GM06990 (cell line): ENCODE measurements around the gene PCLAF.
"Not testable (repeated sequence)": the region's sequence is repeated elsewhere in the genome, so short reads cannot be mapped to it uniquely, and the experiment has no call there.

Source experiments
- DNase-seq: peaks from one replicate; pipeline ENCODE4 v3.0.0-alpha.2; 2011; ENCODE audit not compliant: insufficient read length; ENCODE audit errors: extremely low read depth
- H3K27me3 ChIP-seq: replicated peaks from 2 replicates; pipeline ENCODE4 v1.6.0; 2011; ENCODE audit warnings: low read length; ENCODE audit not compliant: control insufficient read depth, insufficient read depth
- H3K36me3 ChIP-seq: 2 replicates; pipeline ENCODE4 v1.5.1; 2011; ENCODE audit warnings: low read length; ENCODE audit not compliant: control insufficient read depth, insufficient read depth
- H3K4me3 ChIP-seq: replicated peaks from 2 replicates; pipeline ENCODE4 v1.5.1; 2011; ENCODE audit warnings: low read depth, mild to moderate bottlenecking, control low read depth, low read length
- TF ChIP-seq, protein P1 (sequence below): IDR thresholded peaks from 2 replicates; pipeline ENCODE4 v1.5.1; 2011; ENCODE audit warnings: low read length, control low read depth, mild to moderate bottlenecking, inconsistent platforms; ENCODE audit not compliant: insufficient read depth, poor library complexity, severe bottlenecking

PCLAF gene

GRCh38 chr15:64373360-64373759 lies 7.9 kb downstream of the PCLAF start:
- H3K36me3 ChIP-seq, result peaks cover 5% of the 10 kb centered on the region

GRCh38 chr15:64371383-64371782 lies 9.9 kb downstream of the PCLAF start:
- H3K27me3 ChIP-seq, H3K4me3 ChIP-seq, H3K36me3 ChIP-seq, DNase-seq: not testable (repeated sequence)

More at GRCh38 chr15:64373360-64373759, 7.9 kb downstream of the PCLAF start:
- H3K27me3 ChIP-seq, result no peaks in the 10 kb centered on the region
- TF ChIP-seq, protein P1, sequence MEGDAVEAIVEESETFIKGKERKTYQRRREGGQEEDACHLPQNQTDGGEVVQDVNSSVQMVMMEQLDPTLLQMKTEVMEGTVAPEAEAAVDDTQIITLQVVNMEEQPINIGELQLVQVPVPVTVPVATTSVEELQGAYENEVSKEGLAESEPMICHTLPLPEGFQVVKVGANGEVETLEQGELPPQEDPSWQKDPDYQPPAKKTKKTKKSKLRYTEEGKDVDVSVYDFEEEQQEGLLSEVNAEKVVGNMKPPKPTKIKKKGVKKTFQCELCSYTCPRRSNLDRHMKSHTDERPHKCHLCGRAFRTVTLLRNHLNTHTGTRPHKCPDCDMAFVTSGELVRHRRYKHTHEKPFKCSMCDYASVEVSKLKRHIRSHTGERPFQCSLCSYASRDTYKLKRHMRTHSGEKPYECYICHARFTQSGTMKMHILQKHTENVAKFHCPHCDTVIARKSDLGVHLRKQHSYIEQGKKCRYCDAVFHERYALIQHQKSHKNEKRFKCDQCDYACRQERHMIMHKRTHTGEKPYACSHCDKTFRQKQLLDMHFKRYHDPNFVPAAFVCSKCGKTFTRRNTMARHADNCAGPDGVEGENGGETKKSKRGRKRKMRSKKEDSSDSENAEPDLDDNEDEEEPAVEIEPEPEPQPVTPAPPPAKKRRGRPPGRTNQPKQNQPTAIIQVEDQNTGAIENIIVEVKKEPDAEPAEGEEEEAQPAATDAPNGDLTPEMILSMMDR, result no peak
- DNase-seq, result peak; percentile 12
- H3K4me3 ChIP-seq, result no peak overlapping the region

DNA sequence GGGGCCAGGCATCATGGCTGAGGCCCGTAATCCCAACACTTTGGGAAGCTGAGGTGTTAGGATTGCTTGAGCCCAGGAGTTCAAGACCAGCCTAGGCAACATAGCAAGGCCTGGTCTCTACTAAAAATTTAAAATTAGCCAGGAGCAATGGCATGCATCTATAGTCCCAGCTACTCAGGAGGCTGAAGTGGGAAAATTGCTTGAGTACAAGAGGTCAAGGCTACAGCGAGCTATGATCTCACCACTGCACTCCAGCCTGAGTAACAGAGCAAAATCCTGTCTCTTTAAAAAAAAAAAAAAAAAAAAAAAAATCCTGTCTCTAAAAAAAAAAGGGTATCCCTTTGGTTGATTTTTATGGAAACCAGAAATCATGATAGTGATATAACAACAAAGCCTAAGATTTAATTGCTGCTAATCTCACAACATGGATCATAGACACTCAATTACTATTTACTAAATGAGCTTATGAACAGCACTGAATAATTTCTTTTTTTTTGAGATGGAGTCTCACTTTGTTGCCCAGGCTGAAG lies 12.1 kb downstream of the PCLAF start:
- no peak for DNase-seq
- TF ChIP-seq, protein P1, result no peak
- Histone ChIP-seq H3K36me3 (peaks cover 3% of the 10 kb centered on the region), H3K4me3 (no peak overlapping the region), H3K27me3 (no peaks in the 10 kb centered on the region)

DNA sequence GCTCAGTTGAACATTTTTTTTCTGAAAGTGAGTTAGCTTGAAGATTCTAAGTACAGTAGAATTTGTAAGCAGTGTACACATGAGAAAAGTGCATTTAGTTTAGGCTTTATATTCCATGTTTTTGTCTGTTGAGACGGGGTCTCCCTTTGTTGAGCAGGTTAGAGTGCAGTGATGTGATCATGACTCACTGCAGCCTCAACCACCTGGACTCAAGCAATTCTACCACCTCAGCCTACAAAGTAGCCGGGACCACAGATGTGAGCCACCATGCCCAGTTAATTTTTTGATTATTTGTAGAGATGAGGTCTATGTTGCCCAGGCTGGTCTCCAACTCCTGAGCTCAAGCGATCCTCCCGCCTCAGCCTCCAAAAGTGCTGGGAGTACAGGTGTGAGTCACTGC lies 20.0 kb downstream of the PCLAF start:
- Histone ChIP-seq H3K36me3 (no peaks in the 10 kb centered on the region), H3K4me3 (no peak overlapping the region), H3K27me3 (no peaks in the 10 kb centered on the region)
- TF ChIP-seq, protein P1, result no peak
- DNase-seq, result no peak

- TF ChIP-seq, protein P1, result no peak
- Histone ChIP-seq H3K27me3 (no peaks in the 10 kb centered on the region), H3K4me3 (peak overlapping the region; percentile 93), H3K36me3 (no peaks in the 10 kb centered on the region)
- no peak for DNase-seq
Observed at GRCh38 chr15:64356710-64357040, 24.6 kb downstream of the PCLAF start.

DNA sequence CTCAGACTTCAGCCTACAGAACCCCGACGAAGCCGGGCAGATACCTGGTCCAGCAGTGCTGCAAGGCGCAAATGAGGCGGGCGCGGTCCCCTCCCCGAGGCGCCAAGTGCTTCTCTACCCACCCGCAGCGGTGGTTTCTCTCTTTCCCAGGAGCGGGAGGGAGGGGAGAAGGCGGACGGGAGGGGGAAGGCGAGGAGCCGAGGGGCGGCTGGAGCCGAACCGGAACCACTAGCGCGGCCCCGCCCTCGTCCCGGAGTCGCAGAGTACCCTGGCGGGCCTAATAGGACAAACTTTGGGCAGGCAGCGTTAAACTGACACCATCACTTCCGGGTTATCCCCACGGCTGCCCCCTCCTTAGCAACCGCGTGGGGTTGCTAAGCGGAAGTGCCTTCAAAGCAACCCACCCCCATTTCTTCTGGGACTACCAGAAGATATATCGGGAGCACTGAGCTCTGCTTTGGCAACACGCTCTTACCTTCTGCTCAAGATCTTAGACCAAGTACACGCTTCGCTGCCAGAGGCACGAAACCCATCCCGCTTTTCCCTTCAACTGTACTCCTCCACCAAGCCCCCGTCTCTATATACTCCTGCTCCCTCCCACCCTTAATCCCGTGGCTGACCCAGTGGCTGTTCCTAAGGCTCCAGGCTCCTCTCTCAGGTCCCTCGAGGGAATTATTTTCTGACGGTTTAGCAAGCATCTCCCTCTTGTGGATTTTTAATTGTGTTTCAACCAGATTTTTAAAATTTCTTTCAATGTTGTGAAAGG lies 25.1 kb downstream of the PCLAF start, which contains the start of gene CSNK1G1:
Gene CSNK1G1, minus strand, starts transcription at position 230 of the 766 bp plus-strand sequence. CDS start 55,674 bp downstream, outside the sequence.
- peak; percentile 90 for DNase-seq
- H3K36me3 ChIP-seq, result no peaks in the 10 kb centered on the region
- TF ChIP-seq, protein P1, result peak; percentile 9
- H3K27me3 ChIP-seq, result no peaks in the 10 kb centered on the region
- peak within 1 kb of the TSS; percentile 93 for H3K4me3 ChIP-seq
